ENCODE data around the gene RIN3. TPM values are rescaled to one million over a fixed set of nuclear protein-coding genes. Genes with fewer than 3 reads are reported as not detected.

Gene RIN3
- total RNA-seq, 2 donors from 2014 or later = 8.8 to 41.6 TPM

GRCh38 chr14:92649066-92649465 is 135.5 kb downstream of the RIN3 start:
- TF ChIP-seq POLR2A (IDR thresholded peaks at IDR 0.05) = no peak
- TF ChIP-seq POLR2AphosphoS5 (IDR thresholded peaks at IDR 0.05) = no peak
- no peak for TF ChIP-seq CTCF (IDR thresholded peaks at IDR 0.05)
- 96% methylated on average over 7 of the region's 7 CpGs for WGBS
- intact Hi-C loops (cut with DNase I) = loop anchor here (5.0 kb wide), 1 partner anchor 47 kb away; no protein-coding TSS in a partner anchor
- H3K9me3 ChIP-seq = no peaks in the 10 kb centered on the region
- peaks cover 15% of the 10 kb centered on the region for H3K4me1 ChIP-seq (replicated peaks)
- no peak for DNase-seq (ENCODE audit: low spot score)
- no peaks in the 10 kb centered on the region for H3K27me3 ChIP-seq (replicated peaks; ENCODE audit: insufficient read depth)
- no peaks in the 10 kb centered on the region for H3K36me3 ChIP-seq
- peak overlapping the region; percentile 77 to 79 for H3K27ac ChIP-seq
- no peak overlapping the region for H3K4me3 ChIP-seq

- Histone ChIP-seq H3K27me3 (replicated peaks; ENCODE audit: insufficient read depth) (no peaks in the 10 kb centered on the region), H3K9me3 (no peaks in the 10 kb centered on the region), H3K27ac (peak overlapping the region; percentile 77 to 79), H3K4me1 (replicated peaks) (peaks cover 15% of the 10 kb centered on the region), H3K4me3 (no peak overlapping the region), H3K36me3 (no peaks in the 10 kb centered on the region)
- intact Hi-C loops (cut with DNase I) = loop anchor here (5.0 kb wide), 1 partner anchor 48 kb away; no protein-coding TSS in a partner anchor
- 57% methylated on average over 17 of the region's 17 CpGs for WGBS
- TF ChIP-seq POLR2A (IDR thresholded peaks at IDR 0.05) (no peak), POLR2AphosphoS5 (IDR thresholded peaks at IDR 0.05) (peak; percentile 63), CTCF (IDR thresholded peaks at IDR 0.05) (no peak)
- peak; percentile 77 for DNase-seq (ENCODE audit: low spot score)
Observed at GRCh38 chr14:92649934-92650545, 136.5 kb downstream of the RIN3 start.

GRCh38 chr14:92650581-92651105 is 137.1 kb downstream of the RIN3 start:
- no peak for TF ChIP-seq POLR2AphosphoS5 (IDR thresholded peaks at IDR 0.05)
- TF ChIP-seq POLR2A (IDR thresholded peaks at IDR 0.05) = no peak
- TF ChIP-seq CTCF (IDR thresholded peaks at IDR 0.05) = no peak
- H3K27ac ChIP-seq = peak overlapping the region; percentile 77 to 79
- H3K9me3 ChIP-seq = no peaks in the 10 kb centered on the region
- intact Hi-C loops (cut with DNase I) = no loop called here
- 92% methylated on average over 11 of the region's 12 CpGs for WGBS
- no peaks in the 10 kb centered on the region for H3K36me3 ChIP-seq
- H3K4me1 ChIP-seq (replicated peaks) = peaks cover 15% of the 10 kb centered on the region
- no peaks in the 10 kb centered on the region for H3K27me3 ChIP-seq (replicated peaks; ENCODE audit: insufficient read depth)
- no peak overlapping the region for H3K4me3 ChIP-seq
- no peak for DNase-seq (ENCODE audit: low spot score)

GRCh38 chr14:92651106-92651757 is 137.7 kb downstream of the RIN3 start:
- no peak for DNase-seq (ENCODE audit: low spot score)
- intact Hi-C loops (cut with DNase I) = no loop called here
- H3K4me3 ChIP-seq = no peak overlapping the region

More at GRCh38 chr14:92651106-92651757, 137.7 kb downstream of the RIN3 start:
- no peaks in the 10 kb centered on the region for H3K36me3 ChIP-seq
- H3K9me3 ChIP-seq = no peaks in the 10 kb centered on the region
- WGBS = 89% methylated on average over 16 of the region's 17 CpGs
- no peak for TF ChIP-seq POLR2A (IDR thresholded peaks at IDR 0.05)
- no peak for TF ChIP-seq CTCF (IDR thresholded peaks at IDR 0.05)
- no peak for TF ChIP-seq POLR2AphosphoS5 (IDR thresholded peaks at IDR 0.05)
- peak overlapping the region; percentile 77 to 79 for H3K27ac ChIP-seq
- no peaks in the 10 kb centered on the region for H3K27me3 ChIP-seq (replicated peaks; ENCODE audit: insufficient read depth)
- peaks cover 13% of the 10 kb centered on the region for H3K4me1 ChIP-seq (replicated peaks)

All from prostate gland (tissue), 2 donors.